Measurements from ENCODE around the gene IP6K1. TPM values are rescaled to one million over a fixed set of nuclear protein-coding genes. Genes with fewer than 3 reads are reported as not detected.

IP6K1 gene
- total RNA-seq, 2 experiments from 2014 or later = 33.3 to 36.0 TPM

DNA sequence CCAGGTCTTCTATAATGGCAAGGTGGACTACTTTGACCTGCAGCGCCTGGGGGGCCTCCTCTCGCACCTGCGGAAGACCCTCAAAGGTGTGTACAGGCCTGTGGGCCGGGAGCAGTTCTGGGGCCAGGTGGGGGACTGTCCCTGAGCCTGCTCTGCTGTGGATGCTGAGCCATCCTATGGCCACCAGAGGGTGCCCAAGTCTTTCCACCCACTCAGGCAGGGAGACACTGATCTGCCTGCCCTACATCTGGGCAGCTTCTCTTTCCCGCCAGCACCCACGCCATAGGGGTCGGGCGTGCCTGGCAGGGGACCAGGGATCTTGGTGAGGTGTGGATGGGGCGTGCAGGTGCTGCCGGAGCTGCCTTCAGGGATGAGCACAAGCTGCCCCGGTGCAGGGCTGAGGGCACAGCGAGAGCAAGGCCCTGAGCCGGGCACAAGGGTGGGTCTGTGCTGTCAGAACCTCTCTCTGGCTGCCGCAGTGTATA lies 82.9 kb downstream of the IP6K1 start:
- CTCF ChIA-PET = interaction anchor here (0.7 to 1.6 kb wide), 6 partner anchors 16 to 201 kb away, joined by 3 to 5 read pairs (median 4); partner anchors contain the start of genes AMIGO3 and MST1R
- peak; percentile 100 for ATAC-seq (ENCODE audit: poor library complexity)
- H3K9me3 Mint-ChIP-seq = no peaks in the 10 kb centered on the region

DNA sequence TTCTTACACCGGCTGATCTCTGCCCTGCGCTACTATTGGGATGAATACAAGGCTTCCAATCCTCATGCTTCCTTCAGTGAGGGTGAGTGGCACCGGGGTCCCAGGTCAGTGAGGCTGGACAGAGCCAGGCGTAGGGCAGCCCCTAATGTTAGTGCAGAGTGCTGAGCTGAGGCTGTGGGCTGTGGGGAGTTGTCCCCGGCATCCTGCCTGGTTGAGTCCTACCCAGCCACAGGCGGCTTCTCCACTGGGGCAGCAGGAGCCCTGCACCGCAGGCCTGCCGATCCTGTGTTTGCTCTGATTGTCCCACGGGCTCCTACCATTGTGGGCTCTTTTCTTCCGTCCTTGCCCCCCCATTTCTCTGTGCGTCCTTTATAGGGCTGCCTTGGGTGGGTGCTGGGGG lies 83.7 kb downstream of the IP6K1 start:
- Mint-ChIP-seq H3K4me3 (no peak overlapping the region), H3K27me3 (no peaks in the 10 kb centered on the region), H3K4me1 (ENCODE audit: low read depth) (peaks cover 6% of the 10 kb centered on the region), H3K9me3 (no peaks in the 10 kb centered on the region), H3K36me3 (ENCODE audit: low read depth) (peaks cover 34% of the 10 kb centered on the region), H3K27ac (no peak overlapping the region)
- ChIA-PET CTCF (interaction anchor here (1.5 to 1.6 kb wide), 2 partner anchors 137 to 163 kb away, joined by 4 to 5 read pairs; no protein-coding TSS in a partner anchor), POLR2A (no interaction called here)
- Histone ChIP-seq H3K4me3 (ENCODE audit: low read length) (no peak overlapping the region), H3K36me3 (ENCODE audit: insufficient read depth, low read length) (peaks cover 53% of the 10 kb centered on the region), H3K27ac (ENCODE audit: low read depth in 1 of 2, low read length in 2 of 2) (no peak overlapping the region), H3K9me3 (ENCODE audit: control insufficient read depth in 1 of 2, insufficient read depth in 1 of 2, low read length in 2 of 2) (no peaks in the 10 kb centered on the region), H3K27me3 (ENCODE audit: control insufficient read depth in 1 of 2, insufficient read depth in 2 of 2, low read length in 2 of 2) (no peaks in the 10 kb centered on the region), H3K4me1 (ENCODE audit: insufficient read depth, low read length) (peaks cover 5% of the 10 kb centered on the region)
- TF ChIP-seq, protein P1, sequence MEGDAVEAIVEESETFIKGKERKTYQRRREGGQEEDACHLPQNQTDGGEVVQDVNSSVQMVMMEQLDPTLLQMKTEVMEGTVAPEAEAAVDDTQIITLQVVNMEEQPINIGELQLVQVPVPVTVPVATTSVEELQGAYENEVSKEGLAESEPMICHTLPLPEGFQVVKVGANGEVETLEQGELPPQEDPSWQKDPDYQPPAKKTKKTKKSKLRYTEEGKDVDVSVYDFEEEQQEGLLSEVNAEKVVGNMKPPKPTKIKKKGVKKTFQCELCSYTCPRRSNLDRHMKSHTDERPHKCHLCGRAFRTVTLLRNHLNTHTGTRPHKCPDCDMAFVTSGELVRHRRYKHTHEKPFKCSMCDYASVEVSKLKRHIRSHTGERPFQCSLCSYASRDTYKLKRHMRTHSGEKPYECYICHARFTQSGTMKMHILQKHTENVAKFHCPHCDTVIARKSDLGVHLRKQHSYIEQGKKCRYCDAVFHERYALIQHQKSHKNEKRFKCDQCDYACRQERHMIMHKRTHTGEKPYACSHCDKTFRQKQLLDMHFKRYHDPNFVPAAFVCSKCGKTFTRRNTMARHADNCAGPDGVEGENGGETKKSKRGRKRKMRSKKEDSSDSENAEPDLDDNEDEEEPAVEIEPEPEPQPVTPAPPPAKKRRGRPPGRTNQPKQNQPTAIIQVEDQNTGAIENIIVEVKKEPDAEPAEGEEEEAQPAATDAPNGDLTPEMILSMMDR (IDR thresholded peaks at IDR 0.05) = no peak
- DNase-seq (no peak), ATAC-seq (ENCODE audit: poor library complexity) (no peak)
- intact Hi-C loops (cut with DNase I, micrococcal nuclease) = loop anchor here (1.0 to 5.0 kb wide), 3 partner anchors 16 to 205 kb away; partner anchors contain the start of gene AMIGO3 (in 1 of the 2)

More for the DNA sequence above, 82.9 kb downstream of the IP6K1 start:
- Histone ChIP-seq H3K27ac (ENCODE audit: low read depth in 1 of 2, low read length in 2 of 2) (no peak overlapping the region), H3K27me3 (ENCODE audit: control insufficient read depth in 1 of 2, insufficient read depth in 2 of 2, low read length in 2 of 2) (no peaks in the 10 kb centered on the region), H3K9me3 (ENCODE audit: control insufficient read depth in 1 of 2, insufficient read depth in 1 of 2, low read length in 2 of 2) (no peaks in the 10 kb centered on the region), H3K4me3 (ENCODE audit: low read length) (no peak overlapping the region), H3K4me1 (ENCODE audit: insufficient read depth, low read length) (peaks cover 5% of the 10 kb centered on the region), H3K36me3 (ENCODE audit: insufficient read depth, low read length) (peaks cover 46% of the 10 kb centered on the region)
- intact Hi-C loops (cut with DNase I, micrococcal nuclease) = loop anchor here (1.0 to 5.0 kb wide), 3 partner anchors 15 to 204 kb away; partner anchors contain the start of gene AMIGO3 (in 1 of the 2)
- Mint-ChIP-seq H3K4me1 (ENCODE audit: low read depth) (peaks cover 6% of the 10 kb centered on the region), H3K4me3 (no peak overlapping the region), H3K27me3 (no peaks in the 10 kb centered on the region), H3K27ac (no peak overlapping the region), H3K36me3 (ENCODE audit: low read depth) (peaks cover 27% of the 10 kb centered on the region)
- POLR2A ChIA-PET = no interaction called here
- TF ChIP-seq, protein P1 (IDR thresholded peaks at IDR 0.05) = peak; percentile 75
- DNase-seq = peak; percentile 46 to 85 (median 64)

DNA sequence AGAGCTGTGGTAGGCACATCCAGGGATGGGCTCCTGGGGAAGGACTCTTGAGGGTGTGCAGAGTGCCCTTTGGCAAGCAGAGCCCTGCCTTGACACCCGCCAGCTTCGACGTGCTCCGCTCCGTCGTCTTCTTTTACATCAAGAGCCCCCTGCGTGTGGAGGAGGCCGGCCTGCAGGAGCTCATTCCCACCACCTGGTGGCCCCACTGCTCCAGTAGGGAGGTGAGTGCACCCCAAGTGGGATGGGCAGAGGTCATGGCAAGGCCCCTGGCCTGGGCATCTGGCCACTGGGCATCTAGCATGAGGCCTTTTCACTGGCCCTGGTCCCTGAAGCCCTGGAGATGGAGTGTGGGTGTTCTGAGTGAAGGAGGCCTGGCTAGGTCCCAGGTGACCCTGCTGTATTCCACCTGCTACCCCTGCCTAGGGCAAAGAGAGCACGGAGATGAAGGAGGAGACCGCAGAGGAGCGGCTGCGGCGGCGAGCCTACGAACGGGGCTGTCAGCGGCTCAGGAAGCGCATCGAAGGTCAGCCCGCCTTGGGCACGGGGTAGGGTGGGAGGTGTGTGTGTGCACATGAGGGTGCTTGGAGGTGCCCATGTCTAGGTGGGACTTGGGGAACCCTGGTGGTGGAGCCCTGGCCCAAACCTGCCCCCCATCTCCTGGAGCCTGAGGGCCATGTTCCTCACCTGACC lies 84.8 kb downstream of the IP6K1 start:
- POLR2A ChIA-PET = no interaction called here
- no peak overlapping the region for H3K27ac Mint-ChIP-seq
- intact Hi-C loops (cut with DNase I, micrococcal nuclease) = loop anchor here (2.0 to 5.0 kb wide), 2 partner anchors 17 to 206 kb away; partner anchors contain the start of gene AMIGO3 (in 1 of the 2)

More for the DNA sequence above, 84.8 kb downstream of the IP6K1 start:
- no peaks in the 10 kb centered on the region for H3K9me3 ChIP-seq (ENCODE audit: control insufficient read depth in 1 of 2, insufficient read depth in 1 of 2, low read length in 2 of 2)
- peaks cover 5% of the 10 kb centered on the region for H3K4me1 ChIP-seq (ENCODE audit: insufficient read depth, low read length)
- H3K9me3 Mint-ChIP-seq = no peaks in the 10 kb centered on the region
- H3K4me1 Mint-ChIP-seq (ENCODE audit: low read depth) = peaks cover 6% of the 10 kb centered on the region
- no peak overlapping the region for H3K27ac ChIP-seq (ENCODE audit: low read depth in 1 of 2, low read length in 2 of 2)
- H3K27me3 ChIP-seq (ENCODE audit: control insufficient read depth in 1 of 2, insufficient read depth in 2 of 2, low read length in 2 of 2) = no peaks in the 10 kb centered on the region
- H3K36me3 Mint-ChIP-seq (ENCODE audit: low read depth) = peaks cover 31% of the 10 kb centered on the region
- CTCF ChIA-PET = no interaction called here
- H3K36me3 ChIP-seq (ENCODE audit: insufficient read depth, low read length) = peaks cover 58% of the 10 kb centered on the region
- H3K27me3 Mint-ChIP-seq = no peaks in the 10 kb centered on the region
- no peak overlapping the region for H3K4me3 Mint-ChIP-seq
- H3K4me3 ChIP-seq (ENCODE audit: low read length) = no peak overlapping the region
- TF ChIP-seq, protein P1 (IDR thresholded peaks at IDR 0.05) = no peak
- DNase-seq = no peak
- no peak for ATAC-seq (ENCODE audit: poor library complexity)

Measured in CD4-positive, alpha-beta T cell (primary cell).